Activated T-helper 1 cell treated with anti-CD3 and anti-CD28 coated beads, Interleukin-12 subunit alpha, Interleukin-12 subunit beta, Interleukin-2, Interleukin-4 antibody, amounts not matched to agents 30 ng/mL and 10 ng/mL and 1 ng/mL, durations not matched to agents 14 hours and 24 hours and 36 hours (primary cell): ENCODE data around the gene NRXN3. TPM values are rescaled to one million over a fixed set of nuclear protein-coding genes. Genes with fewer than 3 reads are reported as not detected.

Source experiments
- DNase-seq: peaks from one replicate; pipeline ENCODE4 v3.0.0; 2021; ENCODE audit warnings: low spot score
- H3K27ac Mint-ChIP-seq: one replicate; pipeline ENCODE4 v1.8.0; 2021; ENCODE audit warnings: mild to moderate bottlenecking, mixed read lengths
- H3K27me3 Mint-ChIP-seq: one replicate; pipeline ENCODE4 v1.8.0; 2022; ENCODE audit warnings: mild to moderate bottlenecking, moderate library complexity, mixed read lengths; ENCODE audit not compliant: insufficient read depth
- H3K36me3 Mint-ChIP-seq: one replicate; pipeline ENCODE4 v1.8.0; 2021; ENCODE audit warnings: low read depth, mixed read lengths
- H3K4me1 Mint-ChIP-seq: one replicate; pipeline ENCODE4 v1.8.0; 2021; ENCODE audit warnings: low read depth, mixed read lengths
- H3K4me3 Mint-ChIP-seq: one replicate; pipeline ENCODE4 v1.8.0; 2021; ENCODE audit warnings: mild to moderate bottlenecking, moderate library complexity, mixed read lengths
- H3K9me3 Mint-ChIP-seq: one replicate; pipeline ENCODE4 v1.8.0; 2021; ENCODE audit warnings: mixed read lengths
- intact Hi-C: fragments of 100-400 bp; cut with micrococcal nuclease; formaldehyde crosslinking; loops from one replicate; pipeline ENCODE4 v1.15.1; 2024
- total RNA-seq: library from RNA; stranded (reverse); gene quantifications from 2 replicates; pipeline ENCODE4 v1.2.3, GENCODE V29; 2022

Gene NRXN3
- total RNA-seq, 1 donor from 2014 or later, result not detected

DNA sequence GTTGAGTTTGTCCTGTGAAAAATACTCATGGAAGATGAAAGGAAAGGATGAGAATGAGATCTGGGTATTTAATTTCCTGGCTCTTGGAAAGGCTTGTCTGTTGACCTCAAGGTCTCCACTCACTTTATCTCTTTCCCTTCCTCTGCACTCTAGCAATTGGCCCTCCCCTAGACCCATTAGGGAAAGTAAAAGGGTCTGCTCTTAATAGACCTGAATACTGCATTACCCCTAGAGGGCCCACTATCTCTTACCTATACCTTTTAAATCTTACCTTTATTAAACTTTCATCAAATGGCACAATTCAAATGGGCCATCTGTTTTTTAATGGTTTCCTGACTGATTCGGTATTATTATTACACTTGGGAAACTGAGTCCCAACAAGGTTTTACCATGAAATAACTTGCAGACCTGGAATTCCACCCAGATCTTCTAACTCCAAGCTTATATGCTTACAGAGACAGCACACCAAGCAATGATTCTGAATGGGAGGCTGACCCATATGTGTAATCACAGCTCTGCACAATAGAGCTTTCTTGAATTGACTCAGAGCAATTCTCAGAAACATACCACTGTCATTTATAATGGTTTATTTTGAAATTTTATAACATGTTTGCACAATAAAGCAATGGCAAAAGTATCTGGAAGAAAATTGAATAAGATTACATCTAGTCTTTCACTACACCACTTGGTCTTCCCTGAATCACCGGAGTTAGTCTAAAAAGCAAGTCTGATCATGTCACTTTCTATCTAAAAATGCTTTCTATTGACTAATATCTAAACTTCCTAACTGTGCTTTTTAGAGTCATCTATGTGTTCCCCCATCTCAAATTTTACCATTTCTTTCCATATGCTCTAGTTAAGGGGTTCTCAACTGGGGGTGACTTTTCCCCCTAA, 618.5 kb downstream of the NRXN3 start:
- H3K27me3 Mint-ChIP-seq, result no peaks in the 10 kb centered on the region
- H3K9me3 Mint-ChIP-seq, result no peaks in the 10 kb centered on the region
- H3K4me3 Mint-ChIP-seq, result no peak overlapping the region
- no peak overlapping the region for H3K27ac Mint-ChIP-seq
- H3K36me3 Mint-ChIP-seq, result no peaks in the 10 kb centered on the region
- no peak for DNase-seq
- intact Hi-C loops, result no loop called here
- H3K4me1 Mint-ChIP-seq, result no peaks in the 10 kb centered on the region

DNA sequence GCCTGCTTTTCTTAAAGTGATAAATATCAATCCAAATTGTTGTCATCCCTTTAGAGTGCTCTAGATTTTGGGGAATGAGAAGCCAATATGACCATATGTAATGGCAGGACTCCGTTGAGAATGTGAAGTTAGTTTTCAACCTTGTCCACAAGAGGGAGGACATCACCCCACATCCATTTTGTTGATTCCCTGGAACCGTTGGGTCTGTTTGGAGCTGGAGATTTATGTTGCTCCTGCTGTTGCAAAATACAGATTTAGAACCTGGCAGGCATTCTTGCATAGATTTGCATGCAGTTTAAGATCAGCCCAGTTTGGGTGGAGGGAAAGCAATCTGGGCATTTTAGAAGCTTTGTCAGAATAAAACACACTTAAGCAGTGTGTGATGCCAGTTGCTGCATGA, 620.1 kb downstream of the NRXN3 start:
- intact Hi-C loops, result no loop called here
- H3K9me3 Mint-ChIP-seq, result no peaks in the 10 kb centered on the region
- no peaks in the 10 kb centered on the region for H3K36me3 Mint-ChIP-seq
- no peaks in the 10 kb centered on the region for H3K4me1 Mint-ChIP-seq
- H3K27me3 Mint-ChIP-seq, result no peaks in the 10 kb centered on the region
- no peak overlapping the region for H3K4me3 Mint-ChIP-seq
- no peak overlapping the region for H3K27ac Mint-ChIP-seq
- DNase-seq, result no peak

DNA sequence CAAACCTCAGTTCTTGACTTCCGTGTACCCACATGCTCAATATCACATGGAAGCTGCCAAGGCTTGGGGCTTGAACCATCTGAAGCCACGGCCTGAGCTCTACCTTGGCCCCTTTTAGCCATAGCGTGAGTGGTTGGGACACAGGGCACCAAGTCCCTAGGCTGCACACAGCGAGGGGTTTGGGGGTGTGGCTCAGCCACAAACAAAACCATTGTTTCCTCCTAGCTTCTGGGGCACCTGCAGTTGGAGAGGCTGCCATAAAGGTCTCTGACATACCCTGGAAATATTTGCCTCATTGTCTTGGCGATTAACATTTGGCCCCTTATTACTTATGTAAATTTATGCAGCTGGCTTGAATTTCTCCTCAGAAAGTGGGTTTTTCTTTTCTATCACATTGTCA, 628.6 kb downstream of the NRXN3 start:
- Mint-ChIP-seq H3K4me1 (no peaks in the 10 kb centered on the region), H3K27me3 (no peaks in the 10 kb centered on the region), H3K9me3 (no peaks in the 10 kb centered on the region), H3K27ac (no peak overlapping the region), H3K36me3 (no peaks in the 10 kb centered on the region), H3K4me3 (no peak overlapping the region)
- no peak for DNase-seq
- intact Hi-C loops, result no loop called here

DNA sequence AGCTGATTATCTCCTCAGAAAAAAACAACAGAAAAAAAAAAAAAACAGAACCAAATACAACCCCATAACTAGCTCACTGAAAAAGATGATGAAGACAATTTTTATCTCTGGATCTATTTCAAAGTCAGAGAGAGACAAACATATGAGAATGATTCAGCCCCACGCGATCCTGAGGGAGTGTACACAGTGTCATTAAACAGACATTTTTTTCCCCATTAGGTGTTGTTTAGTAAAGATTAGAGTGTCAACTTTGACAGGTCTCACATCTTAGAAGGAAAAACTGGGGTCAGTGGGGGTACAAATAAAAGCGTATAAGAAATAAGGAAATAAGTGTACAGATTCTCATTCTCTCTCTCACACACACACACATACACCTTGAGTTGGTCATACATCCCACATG, 635.4 kb downstream of the NRXN3 start:
- peaks cover 4% of the 10 kb centered on the region for H3K9me3 Mint-ChIP-seq
- no peak overlapping the region for H3K4me3 Mint-ChIP-seq
- intact Hi-C loops, result no loop called here
- H3K27ac Mint-ChIP-seq, result no peak overlapping the region
- no peaks in the 10 kb centered on the region for H3K4me1 Mint-ChIP-seq
- no peaks in the 10 kb centered on the region for H3K36me3 Mint-ChIP-seq
- no peaks in the 10 kb centered on the region for H3K27me3 Mint-ChIP-seq
- no peak for DNase-seq

DNA sequence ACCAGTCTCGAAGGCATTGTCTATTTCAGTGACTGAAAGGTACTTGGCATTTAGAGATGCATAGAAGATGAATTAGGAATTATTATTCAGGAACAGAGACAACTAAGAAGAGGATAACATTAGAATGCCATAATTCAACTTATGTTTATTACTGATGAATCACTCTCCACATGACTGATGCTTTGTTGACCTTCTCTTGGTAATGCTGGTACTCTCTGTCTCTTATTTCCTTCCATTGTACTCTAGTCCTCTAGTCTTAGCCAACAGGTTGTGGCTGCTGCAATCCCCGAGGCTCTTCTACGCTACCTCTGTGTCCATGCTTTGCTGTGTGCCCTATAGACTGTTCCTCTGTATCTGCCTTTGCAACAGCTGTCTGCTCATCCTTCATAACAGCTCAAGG, 652.9 kb downstream of the NRXN3 start:
- intact Hi-C loops, result no loop called here
- Mint-ChIP-seq H3K4me1 (no peaks in the 10 kb centered on the region), H3K9me3 (no peaks in the 10 kb centered on the region), H3K4me3 (no peak overlapping the region), H3K36me3 (no peaks in the 10 kb centered on the region), H3K27me3 (no peaks in the 10 kb centered on the region), H3K27ac (no peak overlapping the region)
- no peak for DNase-seq

DNA sequence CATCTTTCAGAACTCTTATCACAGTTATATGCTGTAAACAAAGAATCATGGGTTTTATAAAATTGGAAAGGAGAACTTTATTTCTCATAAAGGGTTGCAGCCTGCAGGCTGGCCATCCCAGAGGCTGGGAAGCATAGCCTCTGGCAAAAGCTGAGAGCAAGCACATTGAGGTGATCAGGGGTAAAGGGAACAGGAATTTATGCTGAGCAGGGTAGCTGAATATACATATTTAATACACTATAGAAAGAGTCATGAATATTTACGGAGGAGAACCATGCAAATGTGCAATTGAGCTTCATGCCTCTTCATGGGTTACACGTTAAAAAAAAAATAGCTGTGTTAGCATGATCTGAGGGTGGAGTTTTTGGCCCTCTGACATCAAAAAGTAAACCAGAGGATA, 653.3 kb downstream of the NRXN3 start:
- H3K4me3 Mint-ChIP-seq, result no peak overlapping the region
- no peaks in the 10 kb centered on the region for H3K4me1 Mint-ChIP-seq
- H3K9me3 Mint-ChIP-seq, result no peaks in the 10 kb centered on the region
- no peak for DNase-seq
- intact Hi-C loops, result no loop called here
- no peaks in the 10 kb centered on the region for H3K36me3 Mint-ChIP-seq
- H3K27me3 Mint-ChIP-seq, result no peaks in the 10 kb centered on the region
- no peak overlapping the region for H3K27ac Mint-ChIP-seq

DNA sequence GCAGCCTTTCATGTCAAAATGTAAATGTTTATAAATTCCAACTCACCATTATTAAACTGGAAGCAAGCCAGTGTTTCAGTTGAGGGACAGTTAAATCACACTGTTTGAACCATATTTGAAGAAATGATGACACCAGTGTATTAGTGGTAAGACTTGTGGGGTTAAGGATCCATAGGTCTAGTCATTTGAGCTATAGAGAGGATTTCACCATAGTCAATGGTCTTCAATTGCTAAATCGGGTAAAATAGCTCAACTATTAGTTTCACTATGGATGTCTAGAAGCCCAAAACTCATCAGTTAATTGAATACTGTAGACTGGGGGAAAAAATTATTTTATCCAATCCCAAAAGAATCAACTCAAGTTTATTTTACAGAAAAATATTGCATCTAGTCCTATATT, 659.1 kb downstream of the NRXN3 start:
- H3K9me3 Mint-ChIP-seq, result no peaks in the 10 kb centered on the region
- H3K27me3 Mint-ChIP-seq, result no peaks in the 10 kb centered on the region
- intact Hi-C loops, result no loop called here
- H3K36me3 Mint-ChIP-seq, result no peaks in the 10 kb centered on the region
- no peaks in the 10 kb centered on the region for H3K4me1 Mint-ChIP-seq
- no peak overlapping the region for H3K27ac Mint-ChIP-seq
- no peak overlapping the region for H3K4me3 Mint-ChIP-seq
- no peak for DNase-seq

DNA sequence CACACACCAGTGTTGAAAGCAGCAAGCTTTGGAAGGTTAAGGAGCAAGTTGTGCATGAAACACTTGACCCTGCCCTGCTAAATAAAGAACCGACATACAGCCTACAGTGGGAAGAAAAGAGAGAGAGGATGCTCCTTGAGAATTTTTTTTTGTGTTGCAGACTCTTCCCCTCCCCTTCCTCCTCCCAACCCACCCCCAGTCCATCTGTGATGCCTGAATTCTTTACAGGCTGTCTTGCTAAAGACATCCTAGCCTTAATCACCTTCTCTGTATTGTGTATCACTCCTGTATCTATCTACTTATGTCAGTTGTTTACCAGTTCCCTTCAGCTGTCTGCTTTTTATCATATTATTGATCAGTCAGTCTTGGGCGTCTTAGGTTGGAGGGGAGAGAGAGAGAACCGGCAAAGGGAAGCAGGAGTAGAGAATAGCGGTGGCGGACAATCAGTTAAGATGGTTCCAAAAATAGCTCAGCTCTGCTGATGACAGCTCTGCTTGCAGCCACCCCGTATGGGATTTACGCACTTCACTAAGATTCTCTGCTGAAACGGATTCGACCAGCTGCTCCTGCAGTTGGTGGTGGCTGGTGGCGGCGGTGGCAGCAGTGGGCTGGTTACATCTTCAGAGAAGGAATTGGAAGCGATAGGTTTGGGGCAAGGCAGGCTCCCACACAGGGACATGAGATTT, 664.7 kb downstream of the NRXN3 start:
- intact Hi-C loops, result loop anchor here (5.0 kb wide), 1 partner anchor 388 kb away; no protein-coding TSS in a partner anchor
- DNase-seq, result no peak
- H3K27ac Mint-ChIP-seq, result no peak overlapping the region
- no peak overlapping the region for H3K4me3 Mint-ChIP-seq
- no peaks in the 10 kb centered on the region for H3K9me3 Mint-ChIP-seq
- H3K27me3 Mint-ChIP-seq, result no peaks in the 10 kb centered on the region
- H3K4me1 Mint-ChIP-seq, result no peaks in the 10 kb centered on the region
- no peaks in the 10 kb centered on the region for H3K36me3 Mint-ChIP-seq

DNA sequence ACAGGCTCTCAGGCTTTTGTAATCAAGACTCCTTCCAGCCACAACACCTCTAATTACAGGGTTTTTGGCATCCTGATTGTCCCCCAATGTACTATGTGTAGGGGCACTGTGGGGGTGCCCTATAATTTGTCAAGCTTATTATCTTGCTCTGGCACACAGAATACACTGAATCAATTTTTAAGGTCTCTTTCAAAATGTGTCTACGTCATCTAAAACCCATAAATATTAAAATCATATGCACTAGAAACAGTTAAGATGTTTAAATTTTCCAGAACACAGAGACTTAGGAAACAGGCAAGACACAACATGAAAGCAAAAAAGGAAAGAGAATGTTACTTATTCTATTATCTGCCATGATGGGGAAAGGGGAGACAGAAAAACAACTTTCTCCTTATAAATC, 665.7 kb downstream of the NRXN3 start:
- intact Hi-C loops, result loop anchor here (5.0 kb wide), 1 partner anchor 389 kb away; no protein-coding TSS in a partner anchor
- no peak for DNase-seq
- Mint-ChIP-seq H3K4me3 (no peak overlapping the region), H3K36me3 (no peaks in the 10 kb centered on the region), H3K27ac (no peak overlapping the region), H3K9me3 (no peaks in the 10 kb centered on the region), H3K4me1 (no peaks in the 10 kb centered on the region), H3K27me3 (no peaks in the 10 kb centered on the region)

DNA sequence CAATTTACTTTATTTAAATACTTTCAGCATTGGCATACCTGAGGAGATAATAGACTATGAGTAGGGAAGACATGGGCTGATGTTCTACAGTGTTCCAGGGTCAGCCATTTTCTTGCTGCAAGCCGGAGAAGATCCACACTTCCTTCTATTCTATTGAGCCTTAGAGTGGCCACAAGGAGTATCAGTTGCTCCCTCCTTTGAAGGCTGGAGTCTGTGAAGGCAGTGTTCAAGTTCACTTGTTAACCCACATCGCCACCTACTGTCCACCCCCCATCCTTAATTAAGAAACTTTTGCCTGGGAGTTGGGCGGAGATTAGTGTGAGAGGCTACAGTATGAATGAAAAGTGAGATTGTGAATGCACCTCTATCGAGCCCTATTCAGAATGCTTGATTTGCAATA, 666.6 kb downstream of the NRXN3 start:
- intact Hi-C loops, result loop anchor here (5.0 kb wide), 1 partner anchor 389 kb away; no protein-coding TSS in a partner anchor
- Mint-ChIP-seq H3K4me3 (no peak overlapping the region), H3K27me3 (no peaks in the 10 kb centered on the region)

DNA sequence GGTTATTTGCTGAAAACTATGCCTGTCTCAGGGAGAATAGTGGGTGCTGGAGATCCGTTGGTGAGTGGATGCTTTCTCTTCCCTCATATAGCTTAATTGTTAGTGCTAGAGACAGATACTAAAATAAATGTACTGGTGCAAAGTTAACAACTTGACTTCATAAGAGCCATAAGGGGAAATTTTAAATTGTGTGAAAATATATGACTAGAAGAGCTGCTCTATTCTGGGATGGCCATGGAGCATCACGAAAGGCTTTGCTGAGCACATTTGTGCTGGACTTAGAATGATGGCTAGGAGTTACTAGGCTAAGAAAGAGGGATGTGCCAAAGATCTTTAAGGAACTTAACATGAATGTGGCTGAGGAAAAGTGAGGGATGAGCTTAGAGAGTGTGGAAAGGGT, 668.8 kb downstream of the NRXN3 start:
- intact Hi-C loops, result loop anchor here (5.0 kb wide), 1 partner anchor 392 kb away; no protein-coding TSS in a partner anchor
- Mint-ChIP-seq H3K4me1 (no peaks in the 10 kb centered on the region), H3K4me3 (no peak overlapping the region), H3K9me3 (no peaks in the 10 kb centered on the region), H3K27ac (no peak overlapping the region), H3K27me3 (no peaks in the 10 kb centered on the region), H3K36me3 (no peaks in the 10 kb centered on the region)
- no peak for DNase-seq

More for the DNA sequence above, 666.6 kb downstream of the NRXN3 start:
- H3K27ac Mint-ChIP-seq, result no peak overlapping the region
- DNase-seq, result no peak
- no peaks in the 10 kb centered on the region for H3K4me1 Mint-ChIP-seq
- no peaks in the 10 kb centered on the region for H3K36me3 Mint-ChIP-seq
- no peaks in the 10 kb centered on the region for H3K9me3 Mint-ChIP-seq

DNA sequence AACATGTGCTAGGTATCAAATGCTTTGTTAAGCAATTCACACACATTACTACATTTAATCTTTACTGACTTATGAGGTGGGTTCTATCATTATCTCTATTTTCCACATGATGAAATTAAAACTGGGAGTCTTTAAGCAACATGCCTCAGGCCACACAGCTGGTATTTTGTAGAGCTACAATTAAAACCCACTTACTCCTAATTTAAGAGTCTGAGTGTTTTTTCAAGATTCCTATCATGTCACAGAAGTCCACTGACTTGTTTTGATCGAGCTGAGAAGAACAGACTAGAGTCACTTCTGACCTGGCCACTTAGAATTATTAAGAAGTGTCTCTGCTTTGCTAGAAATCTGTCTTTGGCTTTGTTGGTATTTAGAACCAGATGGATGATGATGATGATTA, 670.7 kb downstream of the NRXN3 start:
- intact Hi-C loops, result no loop called here
- H3K27me3 Mint-ChIP-seq, result no peaks in the 10 kb centered on the region

DNA sequence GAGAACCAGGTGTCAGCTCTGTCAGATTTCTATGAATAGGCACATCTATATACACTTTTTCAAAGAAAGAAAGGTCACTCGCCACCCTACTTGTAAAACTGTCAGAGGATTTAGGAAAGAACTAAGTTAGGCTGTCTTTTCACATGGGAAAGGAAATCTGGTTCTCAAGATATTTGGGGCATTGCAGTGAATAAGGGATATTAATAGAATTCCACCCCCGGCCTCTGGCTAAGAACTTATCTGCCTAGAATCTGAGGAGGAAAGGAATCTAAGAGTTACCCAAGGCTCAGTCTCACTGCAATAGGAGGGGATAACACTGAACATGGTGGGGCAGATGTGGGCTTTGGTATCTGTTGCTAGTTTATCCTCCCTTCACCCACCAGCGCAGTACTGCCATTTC, 677.6 kb downstream of the NRXN3 start:
- no peaks in the 10 kb centered on the region for H3K4me1 Mint-ChIP-seq
- no peaks in the 10 kb centered on the region for H3K9me3 Mint-ChIP-seq
- H3K27me3 Mint-ChIP-seq, result no peaks in the 10 kb centered on the region
- H3K4me3 Mint-ChIP-seq, result no peak overlapping the region
- intact Hi-C loops, result no loop called here
- no peak overlapping the region for H3K27ac Mint-ChIP-seq
- no peaks in the 10 kb centered on the region for H3K36me3 Mint-ChIP-seq
- no peak for DNase-seq

More for the DNA sequence above, 670.7 kb downstream of the NRXN3 start:
- Mint-ChIP-seq H3K4me1 (no peaks in the 10 kb centered on the region), H3K4me3 (no peak overlapping the region), H3K27ac (no peak overlapping the region), H3K36me3 (no peaks in the 10 kb centered on the region), H3K9me3 (no peaks in the 10 kb centered on the region)
- no peak for DNase-seq
